G401 (cell line): ENCODE data around the gene FHDC1. TPM values are rescaled to one million over a fixed set of nuclear protein-coding genes. Genes with fewer than 3 reads are reported as not detected.

Experiments used
- DNase-seq: peaks from one replicate; pipeline ENCODE4 v3.0.0-alpha.2; 2015; ENCODE audit warnings: low spot score
- in situ Hi-C: cut with HindIII; loops from 2 replicates; pipeline ENCODE4 v1.10.0; 2016; ENCODE audit warnings: low sequenced_read_pairs, mixed read lengths
- total RNA-seq: library from RNA; depleted of rRNA; stranded (reverse); fragments of >200 nt; shearing (Covaris generic); gene quantifications from 2 replicates; pipeline ENCODE4 v1.2.3, GENCODE V29; 2014

Gene FHDC1
- total RNA-seq, 1 experiment from 2014 or later, result 0.27 TPM

DNA sequence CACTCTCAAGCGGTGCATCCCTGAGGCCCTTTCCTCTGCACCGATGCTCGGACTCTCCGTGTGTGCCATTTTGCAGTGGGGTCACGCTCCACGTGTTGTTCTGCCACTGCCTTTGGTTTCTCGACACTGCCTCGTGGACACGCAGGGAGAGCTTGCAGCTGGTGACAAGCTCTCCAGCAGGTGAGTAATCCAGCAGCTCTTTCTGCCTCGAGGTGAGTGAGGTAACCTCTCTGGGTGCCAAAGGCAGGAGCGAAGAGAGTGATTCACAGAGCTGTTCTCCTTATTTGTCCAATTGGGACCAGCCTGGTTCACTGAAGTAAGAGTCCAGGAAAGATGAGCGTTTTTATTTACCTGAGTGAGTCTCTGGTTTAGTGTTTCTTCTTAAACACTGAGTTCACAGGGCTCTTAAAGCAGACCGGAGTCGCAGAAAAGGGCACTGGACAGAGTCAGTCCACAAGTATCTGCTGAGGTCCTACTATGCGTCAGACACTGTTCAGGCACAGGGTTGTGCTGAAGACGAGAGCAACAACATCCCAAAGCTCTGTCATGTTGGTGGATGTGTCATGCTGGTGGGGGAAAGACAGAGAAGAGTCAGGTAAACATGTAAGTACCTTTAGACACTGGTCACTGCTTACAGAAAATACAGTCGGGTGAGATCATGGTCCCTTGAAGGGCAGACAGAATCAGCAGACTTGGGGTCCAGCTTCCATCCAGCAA lies 61.8 kb downstream of the FHDC1 start:
- in situ Hi-C loops, result no loop called here
- DNase-seq, result no peak

GRCh38 chr4:152998861-152999260 lies 62.7 kb downstream of the FHDC1 start:
- no peak for DNase-seq
- in situ Hi-C loops, result no loop called here

GRCh38 chr4:152999346-153000075 lies 63.4 kb downstream of the FHDC1 start:
- in situ Hi-C loops, result no loop called here
- peak; percentile 71 for DNase-seq

DNA sequence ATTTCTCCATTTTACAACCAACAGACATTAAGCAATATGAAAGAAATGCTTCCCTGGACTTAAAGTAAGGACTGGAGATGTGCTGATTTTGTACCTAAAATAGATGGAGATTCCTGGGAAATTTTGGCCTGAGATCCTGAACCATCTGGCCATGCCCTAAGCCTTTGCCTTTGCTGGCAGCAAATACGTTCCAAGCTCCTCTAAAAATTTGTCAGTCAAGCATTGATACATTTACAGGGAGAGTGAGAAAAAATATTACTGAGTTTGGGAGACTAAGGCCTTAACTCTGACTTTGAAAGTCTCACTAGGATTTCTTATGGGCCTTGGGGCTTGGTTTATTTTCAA lies 63.9 kb downstream of the FHDC1 start:
- DNase-seq, result peak; percentile 96
- in situ Hi-C loops, result no loop called here

DNA sequence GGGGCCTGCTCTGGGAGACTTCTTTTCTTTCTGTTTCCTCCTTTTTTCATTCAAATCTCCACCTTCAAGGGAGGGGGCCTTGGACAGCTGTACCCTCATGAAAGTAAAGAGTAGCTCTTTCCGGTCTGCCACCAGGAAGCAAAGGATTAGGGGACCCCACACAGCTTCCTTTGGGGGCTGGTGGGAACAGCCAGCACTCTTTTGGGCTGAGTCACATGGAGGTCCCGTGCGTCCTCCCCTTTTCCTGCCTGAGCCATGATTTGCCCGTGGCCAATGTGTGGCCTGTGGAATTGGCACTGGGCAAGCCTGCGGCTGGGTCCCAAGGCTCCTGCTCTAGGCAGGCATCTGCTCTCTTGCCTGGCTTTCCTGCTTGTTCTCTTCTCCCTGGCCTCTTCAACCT lies 65.5 kb downstream of the FHDC1 start:
- peak; percentile 66 for DNase-seq
- in situ Hi-C loops, result no loop called here

DNA sequence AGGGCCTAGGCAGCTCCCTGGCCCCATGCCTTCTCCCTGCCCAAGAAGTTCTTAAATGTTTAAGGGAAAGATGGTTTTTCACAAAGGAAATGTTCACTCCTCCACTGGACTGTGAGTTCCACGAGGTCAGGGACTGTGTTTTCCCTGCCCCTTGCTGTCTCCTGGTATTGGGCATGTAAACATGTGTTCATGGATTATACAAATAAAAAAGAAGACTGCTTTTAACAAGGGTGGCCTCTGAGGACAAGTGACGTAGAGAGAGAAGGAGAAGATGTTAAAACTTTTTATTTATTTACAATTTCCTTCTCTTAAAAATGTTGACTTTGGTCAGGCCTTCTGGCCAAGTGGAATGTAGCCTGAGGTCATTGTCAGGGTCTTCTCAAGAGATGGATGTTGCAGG lies 66.0 kb downstream of the FHDC1 start:
- no peak for DNase-seq
- in situ Hi-C loops, result no loop called here

- in situ Hi-C loops, result no loop called here
- no peak for DNase-seq
These were observed 68.1 kb downstream of the FHDC1 start for GRCh38 chr4:153004081-153004850.

GRCh38 chr4:153005899-153006381 lies 69.8 kb downstream of the FHDC1 start:
- DNase-seq, result no peak
- in situ Hi-C loops, result no loop called here

- DNase-seq, result no peak
- in situ Hi-C loops, result no loop called here
These were observed 72.6 kb downstream of the FHDC1 start for GRCh38 chr4:153008578-153009199.

DNA sequence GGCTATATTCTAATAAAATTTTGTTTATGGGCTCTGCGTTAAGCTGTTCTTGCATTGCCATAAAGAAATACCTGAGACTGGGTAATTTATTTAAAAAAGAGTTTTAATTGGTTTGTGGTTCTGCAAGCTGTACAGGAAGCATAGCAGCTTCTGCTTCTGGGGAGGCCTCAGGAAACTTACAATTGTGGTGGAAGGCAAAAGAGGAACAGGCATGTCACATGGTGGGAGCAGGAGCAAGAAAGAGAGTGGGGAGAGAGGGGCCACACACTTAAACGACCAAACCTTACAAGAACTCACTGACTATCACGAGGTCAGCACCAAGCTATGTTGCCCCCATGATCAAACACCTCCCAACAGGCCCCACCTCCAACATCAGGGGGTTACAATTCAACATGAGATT lies 74.0 kb downstream of the FHDC1 start:
- in situ Hi-C loops, result no loop called here
- no peak for DNase-seq

- DNase-seq, result peak; percentile 70
- in situ Hi-C loops, result no loop called here
These were observed 77.3 kb downstream of the FHDC1 start for GRCh38 chr4:153013202-153013977.

GRCh38 chr4:153014460-153014859 lies 78.3 kb downstream of the FHDC1 start:
- in situ Hi-C loops, result no loop called here

GRCh38 chr4:153016592-153016991 lies 80.5 kb downstream of the FHDC1 start:
- in situ Hi-C loops, result no loop called here
- DNase-seq, result no peak

More at GRCh38 chr4:153014460-153014859, 78.3 kb downstream of the FHDC1 start:
- peak; percentile 88 for DNase-seq

DNA sequence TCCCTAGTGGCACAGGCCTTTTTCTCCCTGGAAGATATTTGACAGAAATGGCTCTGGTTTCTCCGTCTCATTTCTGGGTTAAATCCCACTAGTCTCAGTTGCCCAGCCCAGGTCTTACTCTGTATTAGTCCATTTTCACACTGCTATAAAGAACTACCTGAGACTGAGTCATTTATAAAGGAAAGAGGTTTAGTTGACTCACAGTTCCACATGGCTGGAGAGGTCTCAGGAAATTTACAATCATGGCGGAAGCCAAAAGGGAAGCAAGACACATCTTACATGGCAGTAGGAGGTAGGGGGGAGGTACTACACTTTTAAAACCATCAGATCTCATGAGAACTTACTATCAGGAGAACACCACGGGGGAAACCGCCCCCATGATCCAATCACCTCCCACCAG lies 81.9 kb downstream of the FHDC1 start:
- DNase-seq, result no peak
- in situ Hi-C loops, result no loop called here

GRCh38 chr4:153018684-153019083 lies 82.6 kb downstream of the FHDC1 start:
- no peak for DNase-seq
- in situ Hi-C loops, result no loop called here

- DNase-seq, result peak; percentile 79
- in situ Hi-C loops, result no loop called here
These were observed 83.8 kb downstream of the FHDC1 start for GRCh38 chr4:153019906-153020305.

GRCh38 chr4:153020457-153020856 lies 84.3 kb downstream of the FHDC1 start:
- in situ Hi-C loops, result no loop called here
- no peak for DNase-seq

GRCh38 chr4:153021276-153021675 lies 85.2 kb downstream of the FHDC1 start:
- DNase-seq, result no peak
- in situ Hi-C loops, result no loop called here

- in situ Hi-C loops, result no loop called here
- no peak for DNase-seq
These were observed 86.2 kb downstream of the FHDC1 start for GRCh38 chr4:153022241-153022715.
